Heart left ventricle (tissue), 16 donors: ENCODE results near the gene TECPR1. TPM values are rescaled to one million over a fixed set of nuclear protein-coding genes. Genes with fewer than 3 reads are reported as not detected.
"Not testable (repeated sequence)": the region's sequence is repeated elsewhere in the genome, so short reads cannot be mapped to it uniquely, and the experiment has no call there.

Source experiments
- ATAC-seq, 4 donors: fragments of 200-7000 bp; cut with Tn5 transposase; one replicate each; pipeline ENCODE4 v1.9.1; 2020 to 2022; ENCODE audit warnings: moderate library complexity in 4 of 4, mild to moderate bottlenecking in 3 of 4, moderate number of reproducible peaks in 1 of 4
- DNase-seq, 5 donors: peaks; one replicate each; pipeline ENCODE4 v3.0.0-alpha.2; 2020
- H3K27ac ChIP-seq, 12 donors: fragments of 200-600 bp; sonication (generic) in 4 of 12; one replicate each; pipeline versions ENCODE4 v1.5.0 to v1.8.0; 2016 to 2022; ENCODE audit warnings: mild to moderate bottlenecking in 2 of 12
- H3K27me3 ChIP-seq, 9 donors: fragments of 200-600 bp; sonication (generic) in 2 of 9; one replicate each; pipeline versions ENCODE4 v1.5.1 to v1.8.0; 2016 to 2022; ENCODE audit warnings: mild to moderate bottlenecking in 3 of 9
- H3K36me3 ChIP-seq, 9 donors: fragments of 200-600 bp; sonication (generic) in 2 of 9; one replicate each; pipeline versions ENCODE4 v1.5.0 to v1.8.0; 2018 to 2022; ENCODE audit warnings: mild to moderate bottlenecking in 2 of 9
- H3K4me1 ChIP-seq, 12 donors: fragments of 200-600 bp; sonication (generic) in 4 of 12; one replicate each; pipeline versions ENCODE4 v1.5.0 to v1.8.0; 2016 to 2022; ENCODE audit warnings: mild to moderate bottlenecking in 3 of 12
- H3K4me3 ChIP-seq, 12 donors: fragments of 200-600 bp; sonication (generic) in 4 of 12; one replicate each; pipeline versions ENCODE4 v1.5.0 to v1.8.0; 2017 to 2022; ENCODE audit warnings: mild to moderate bottlenecking in 9 of 12, moderate library complexity in 4 of 12
- H3K9me3 ChIP-seq, 12 donors: fragments of 200-600 bp; sonication (generic) in 4 of 12; one replicate each; pipeline versions ENCODE4 v1.5.0 to v1.8.0; 2016 to 2022; ENCODE audit warnings: mild to moderate bottlenecking in 1 of 12
- POLR2A ChIP-seq, 2 donors: fragments of 450-650 bp; IDR thresholded peaks; one replicate each; pipeline ENCODE4 v1.6.1; 2017; ENCODE audit warnings: antibody characterized with exemption in 2 of 2, mild to moderate bottlenecking in 2 of 2, moderate library complexity in 2 of 2
- WGBS, 4 donors: extraction: QIAGEN DNeasy Blood & Tissue Kit in 2 of 4; methylation state at CpG; one replicate each; pipeline versions ENCODE4 v1.1.5 to v1.1.7; 2013 to 2018; 5-methylcytosine and 5-hydroxymethylcytosine counted together
- intact Hi-C, 10 donors: fragments of 100-400 bp; cut with DNase I; formaldehyde crosslinking; loops; one replicate each; pipeline versions ENCODE4 v1.11.1 to v1.14.2; 2022
- polyA plus RNA-seq, 2 donors: library from polyadenylated mRNA; stranded (reverse); fragments of 200-250 nt; gene quantifications; one replicate each; pipeline ENCODE4 v1.2.3, GENCODE V29; 2013
- total RNA-seq, 9 donors: library from RNA; depleted of rRNA in 2 of 9; stranded (reverse); fragments of >200 nt in 2 of 9; fragmentation: NEBNext Ultra II Directional in 3 of 9; extraction: Animal tissue kit (Norgen Biotek cat#: 25700) in 3 of 9; gene quantifications; one replicate each; pipeline versions ENCODE4 v1.1.0 to v1.2.4, GENCODE V29; 2016 to 2023
- TF ChIP-seq, protein P1 (sequence below), 12 donors: fragments of 200-600 bp; sonication (generic) in 4 of 12; IDR thresholded peaks; one replicate each; pipeline versions ENCODE4 v1.5.0 to v1.8.0; 2018 to 2022; ENCODE audit warnings: antibody characterized with exemption in 12 of 12, mild to moderate bottlenecking in 5 of 12
- donor health status: ischemic (EF 13 %, LVEDD 7.1; RV severe dilation, severe dysfunction).
- donor health status: healthy with polysubstance abuse.
- donor health status: DM: no; HTN: yes; CAD: no.
- donor health status: DM: no; HTN: no; CAD: no.
- donor health status: ischemic (EF 25% LVEDD 6.9; RV normal size, moderate dysfunction).
- donor health status: ischemic (EF 25% LVEDD 5.7; RV mildly dilated, moderate dysfunction).
- donor health status: healthy.
- donor health status: DM: yes; HTN: yes; CAD: no.
- donor health status: ischemic (EF 35%, LVEDD 5.7; RV mildly dilated, moderate dysfunction).
- donor health status: nonischemic (EF 11% LVEDD 7.7; RV severe dilation, severe dysfunction).
- donor health status: DM: yes; HTN: yes; CAD: no.
- donor health status: PGD.
- donor health status: ischemic (EF 29% LVEDD 5.4; RV normal size, mild dysfunction).
- donor health status: nonischemic (EF 23%, LVEDD 6.1; RV moderate dilation, normal function).

The TECPR1 gene
- total and polyA plus RNA-seq, 11 donors, result 10.9 to 33.0 (median 22.7) TPM

DNA sequence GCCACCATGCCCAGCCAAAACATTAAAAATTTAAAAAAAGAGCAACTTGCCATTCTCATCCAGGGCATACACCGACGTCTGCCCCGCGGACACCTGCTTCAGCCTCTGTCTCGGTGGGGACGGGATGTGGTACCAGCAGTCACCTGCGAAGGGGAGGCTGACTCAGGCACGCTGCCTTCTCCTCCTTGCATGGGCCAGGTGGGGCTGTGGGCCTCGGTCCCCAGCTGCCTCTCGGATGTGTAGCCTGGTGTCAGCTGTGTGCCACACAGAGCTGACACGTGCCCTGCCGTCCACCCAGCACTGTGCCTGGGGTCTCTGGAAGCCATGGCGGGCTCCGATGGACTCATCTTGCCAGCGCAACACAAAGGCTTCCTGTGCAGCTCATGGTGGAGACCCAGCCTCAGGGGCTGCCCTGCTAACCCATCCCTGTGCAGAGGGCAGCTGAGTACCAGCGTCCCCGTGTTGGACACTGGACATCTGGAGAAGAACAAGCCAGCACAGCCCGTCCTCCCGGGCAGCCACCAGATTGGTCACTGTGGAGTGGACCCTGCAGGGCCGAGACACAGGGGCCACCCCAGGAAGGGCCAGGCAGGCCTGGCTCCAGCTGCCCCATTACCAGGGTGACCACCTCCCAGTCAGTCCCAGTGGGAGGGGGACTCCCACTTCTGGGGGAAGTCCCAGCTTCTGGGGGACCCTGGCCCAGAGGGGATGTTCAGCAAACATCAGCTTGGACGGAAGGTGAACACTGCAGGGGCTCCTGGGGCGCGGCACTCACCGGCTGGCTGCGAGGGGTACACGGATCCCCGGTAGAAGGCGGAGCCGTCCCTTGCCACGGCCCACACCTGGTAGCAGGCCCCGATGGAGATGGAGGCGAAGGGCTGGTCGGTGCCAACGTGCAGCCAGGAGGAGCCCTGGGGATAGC lies 30.2 kb downstream of the TECPR1 start:
- DNase-seq (peak in 3 of 5 donors; percentile 13 to 52 (median 22)), ATAC-seq (peak in 2 of 4 donors; percentile 15 to 18)
- Histone ChIP-seq H3K4me3 (no peak overlapping the region), H3K27me3 (no peaks in the 10 kb centered on the region), H3K27ac (no peak overlapping the region), H3K9me3 (no peaks in the 10 kb centered on the region), H3K4me1 (no peaks in the 10 kb centered on the region), H3K36me3 (peaks cover 0 to 83% (median 67%) of the 10 kb centered on the region in 9 donors)
- 94 to 97% (median 96%) methylated on average over 26 to 34 of the region's 34 CpGs for WGBS, 4 donors
- TF ChIP-seq, protein P1, sequence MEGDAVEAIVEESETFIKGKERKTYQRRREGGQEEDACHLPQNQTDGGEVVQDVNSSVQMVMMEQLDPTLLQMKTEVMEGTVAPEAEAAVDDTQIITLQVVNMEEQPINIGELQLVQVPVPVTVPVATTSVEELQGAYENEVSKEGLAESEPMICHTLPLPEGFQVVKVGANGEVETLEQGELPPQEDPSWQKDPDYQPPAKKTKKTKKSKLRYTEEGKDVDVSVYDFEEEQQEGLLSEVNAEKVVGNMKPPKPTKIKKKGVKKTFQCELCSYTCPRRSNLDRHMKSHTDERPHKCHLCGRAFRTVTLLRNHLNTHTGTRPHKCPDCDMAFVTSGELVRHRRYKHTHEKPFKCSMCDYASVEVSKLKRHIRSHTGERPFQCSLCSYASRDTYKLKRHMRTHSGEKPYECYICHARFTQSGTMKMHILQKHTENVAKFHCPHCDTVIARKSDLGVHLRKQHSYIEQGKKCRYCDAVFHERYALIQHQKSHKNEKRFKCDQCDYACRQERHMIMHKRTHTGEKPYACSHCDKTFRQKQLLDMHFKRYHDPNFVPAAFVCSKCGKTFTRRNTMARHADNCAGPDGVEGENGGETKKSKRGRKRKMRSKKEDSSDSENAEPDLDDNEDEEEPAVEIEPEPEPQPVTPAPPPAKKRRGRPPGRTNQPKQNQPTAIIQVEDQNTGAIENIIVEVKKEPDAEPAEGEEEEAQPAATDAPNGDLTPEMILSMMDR (IDR thresholded peaks at IDR 0.05), result no peak
- no peak for TF ChIP-seq POLR2A (IDR thresholded peaks at IDR 0.05)
- intact Hi-C loops, result no loop called here

DNA sequence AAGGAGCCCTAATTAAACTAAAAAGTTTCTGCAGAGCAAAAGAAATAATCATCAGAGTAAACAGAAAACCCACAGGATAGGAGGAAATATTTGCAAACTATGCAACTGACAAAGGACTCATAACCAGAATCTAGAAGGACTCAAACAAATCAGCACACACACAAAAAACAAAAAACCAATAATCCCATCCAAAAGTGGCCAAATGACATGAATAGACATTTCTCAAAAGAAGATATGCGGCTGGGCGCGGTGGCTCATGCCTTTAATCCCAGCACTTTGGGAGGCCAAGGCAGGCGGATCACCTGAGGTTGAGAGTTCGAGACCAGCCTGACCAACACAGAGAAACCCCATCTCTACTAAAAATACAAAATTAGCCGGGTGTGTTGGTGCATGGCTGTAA lies 32.6 kb downstream of the TECPR1 start:
- peaks cover 0 to 71% (median 58%) of the 10 kb centered on the region in 9 donors for H3K36me3 ChIP-seq
- H3K27ac ChIP-seq, intact Hi-C loops, H3K4me1 ChIP-seq, H3K4me3 ChIP-seq, H3K27me3 ChIP-seq, ATAC-seq, H3K9me3 ChIP-seq: not testable (repeated sequence)
- WGBS, 4 donors, result 95 to 98% (median 96%) methylated on average over 6 of the region's 6 CpGs
- DNase-seq, result peak in 1 of 5 donors; percentile 1

DNA sequence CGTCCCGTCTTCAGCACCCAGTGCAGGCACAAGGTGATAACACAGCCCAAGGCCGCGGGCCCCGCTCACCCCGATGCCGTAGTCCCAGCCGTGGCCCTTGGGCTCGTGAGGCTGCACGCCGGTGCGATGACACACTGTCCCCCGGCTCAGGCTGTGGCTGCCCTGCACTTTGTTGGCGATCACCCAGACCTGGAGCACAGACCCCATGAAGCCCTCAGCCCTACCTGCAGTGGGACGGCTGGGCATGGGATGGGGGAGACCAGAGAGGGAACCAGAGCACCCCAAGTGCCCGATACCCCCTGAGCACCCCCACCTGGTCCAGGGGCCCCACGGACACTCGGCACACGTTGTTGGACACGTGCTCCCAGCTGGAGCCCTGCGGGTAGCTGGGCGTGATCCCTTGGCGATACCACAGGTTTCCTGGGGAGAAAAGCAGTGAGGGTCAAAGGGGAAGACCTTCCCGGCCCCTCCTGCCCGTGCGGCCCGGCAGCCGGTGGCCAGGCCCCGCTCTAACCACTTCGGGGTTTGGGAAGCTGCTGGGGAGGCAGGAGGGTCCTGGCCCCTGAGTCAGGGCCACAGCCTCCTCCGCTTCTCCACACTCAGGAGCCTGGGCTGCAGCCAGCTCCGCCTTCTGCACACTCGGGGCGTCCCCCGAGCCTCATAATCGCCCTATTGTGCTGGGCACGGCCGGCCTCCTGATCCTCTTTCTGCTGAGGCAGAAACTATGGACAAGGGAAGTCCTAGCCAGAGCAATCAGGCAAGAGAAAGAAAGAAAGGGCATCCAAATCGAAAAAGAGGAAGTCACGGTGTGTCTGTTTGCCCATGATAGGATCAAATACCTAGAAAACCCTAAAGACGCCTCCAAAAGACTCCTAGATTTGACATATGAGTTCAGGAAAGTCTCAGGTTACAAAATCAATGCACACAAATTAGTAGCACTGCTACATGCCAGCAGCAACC lies 34.1 kb downstream of the TECPR1 start:
- 80 to 89% (median 85%) methylated on average over 21 to 41 of the region's 41 CpGs for WGBS, 4 donors
- no peaks in the 10 kb centered on the region for H3K9me3 ChIP-seq
- no peak overlapping the region for H3K4me3 ChIP-seq
- DNase-seq (peak in 3 of 5 donors; percentile 5 to 59 (median 22)), ATAC-seq (no peak)
- H3K27ac ChIP-seq, result no peak overlapping the region
- peaks cover 0 to 7% (median 0%) of the 10 kb centered on the region in 12 donors for H3K4me1 ChIP-seq
- TF ChIP-seq, protein P1 (IDR thresholded peaks at IDR 0.05), result no peak
- no peak for TF ChIP-seq POLR2A (IDR thresholded peaks at IDR 0.05)
- intact Hi-C loops, result no loop called here
- H3K27me3 ChIP-seq, result no peaks in the 10 kb centered on the region
- H3K36me3 ChIP-seq, result peaks cover 0 to 62% (median 47%) of the 10 kb centered on the region in 9 donors

DNA sequence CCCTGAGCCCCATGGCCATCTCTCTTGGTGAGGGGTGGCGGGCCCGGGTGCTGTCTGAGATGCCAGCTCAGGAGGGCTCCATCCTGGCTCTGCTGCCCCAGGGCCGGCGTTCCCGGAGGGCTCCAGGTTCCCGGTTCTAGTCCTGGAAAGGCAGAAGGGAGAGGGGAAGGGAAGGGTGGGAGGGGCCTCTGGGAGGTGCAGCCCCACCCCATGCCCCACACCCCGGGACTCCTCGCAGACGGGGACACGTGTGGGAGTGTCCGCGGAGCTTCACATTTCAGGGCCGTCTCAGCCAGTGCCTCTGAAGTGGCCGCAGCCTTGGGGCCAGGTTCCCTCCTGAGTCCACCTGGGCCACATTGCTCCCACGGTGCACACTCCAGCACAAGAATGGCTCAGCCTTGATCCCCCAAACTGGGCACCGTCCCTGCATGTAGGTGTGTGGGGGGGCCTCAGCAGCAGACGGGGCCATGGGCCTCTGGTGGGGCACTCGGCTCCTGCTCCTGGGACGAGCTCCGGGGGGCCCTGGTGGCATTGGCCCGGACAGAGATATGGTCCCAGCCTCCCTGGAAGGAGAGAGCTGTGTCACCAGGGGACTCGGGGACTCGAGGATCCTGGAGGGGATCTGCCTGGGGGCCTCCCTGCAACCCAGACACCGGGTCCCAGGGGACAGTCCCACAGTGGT lies 35.0 kb downstream of the TECPR1 start:
- Histone ChIP-seq H3K9me3 (no peaks in the 10 kb centered on the region), H3K36me3 (peaks cover 0 to 54% (median 39%) of the 10 kb centered on the region in 9 donors), H3K27ac (no peak overlapping the region), H3K4me1 (peaks cover 0 to 7% (median 0%) of the 10 kb centered on the region in 12 donors), H3K4me3 (no peak overlapping the region), H3K27me3 (peaks cover 0 to 1% (median 0%) of the 10 kb centered on the region in 9 donors)
- 89 to 95% (median 91%) methylated on average over 14 to 24 of the region's 24 CpGs for WGBS, 4 donors
- intact Hi-C loops, result no loop called here
- ATAC-seq (no peak), DNase-seq (peak in 3 of 5 donors; percentile 7 to 61 (median 15))
- TF ChIP-seq, protein P1 (IDR thresholded peaks at IDR 0.05), result no peak
- TF ChIP-seq POLR2A (IDR thresholded peaks at IDR 0.05), result no peak
